ENCODE results near the gene ADAMTS1. TPM values are rescaled to one million over a fixed set of nuclear protein-coding genes. Genes with fewer than 3 reads are reported as not detected.

The ADAMTS1 gene
- total and polyA plus RNA-seq, 7 experiments from 2014 or later = 0.48 to 7.6 (median 0.71) TPM; not detected in 2

DNA sequence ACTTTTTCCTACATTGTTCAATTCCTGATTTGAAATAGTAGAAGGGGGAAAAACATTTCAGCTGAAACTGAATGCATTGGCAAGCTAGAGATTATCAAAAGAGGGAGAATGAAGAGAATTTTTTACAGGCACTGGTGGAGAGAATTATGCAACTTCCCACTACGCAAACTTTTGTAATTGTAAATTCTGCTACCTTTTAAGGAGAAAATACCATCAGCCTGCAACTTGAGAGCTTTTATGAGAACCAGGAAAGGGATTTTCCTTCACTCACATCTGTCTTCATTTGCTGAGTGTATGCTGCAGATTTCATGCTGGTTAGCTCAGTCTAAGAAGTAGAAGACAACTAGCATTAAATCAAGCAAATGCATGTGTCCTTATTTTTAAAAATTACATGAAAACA lies 43.7 kb downstream of the ADAMTS1 start:
- DNase-seq (no peak), ATAC-seq (no peak)
- peaks cover 0 to 6% (median 0%) of the 10 kb centered on the region in 11 donors for H3K9me3 Mint-ChIP-seq
- ChIA-PET POLR2A (no interaction called here), CTCF (no interaction called here)
- Histone ChIP-seq H3K9me3 (ENCODE audit: control insufficient read depth in 2 of 3, low read length in 3 of 3) (no peaks in the 10 kb centered on the region), H3K4me1 (ENCODE audit: control insufficient read depth in 2 of 2, insufficient read depth in 2 of 2, low read length in 2 of 2) (no peaks in the 10 kb centered on the region), H3K36me3 (ENCODE audit: control insufficient read depth in 2 of 3, insufficient read depth in 3 of 3, low read length in 3 of 3) (no peaks in the 10 kb centered on the region), H3K27me3 (ENCODE audit: control insufficient read depth in 2 of 2, insufficient read depth in 2 of 2, low read length in 2 of 2) (no peaks in the 10 kb centered on the region), H3K4me3 (ENCODE audit: low read length) (no peak overlapping the region), H3K27ac (ENCODE audit: low read depth, low read length) (no peak overlapping the region)
- H3K4me1 Mint-ChIP-seq = no peaks in the 10 kb centered on the region
- peaks cover 2 to 44% (median 21%) of the 10 kb centered on the region in 5 donors for H3K27me3 Mint-ChIP-seq
- H3K36me3 Mint-ChIP-seq = no peaks in the 10 kb centered on the region
- no peak overlapping the region for H3K27ac Mint-ChIP-seq
- intact Hi-C loops (cut with micrococcal nuclease) = no loop called here
- H3K4me3 Mint-ChIP-seq = no peak overlapping the region

DNA sequence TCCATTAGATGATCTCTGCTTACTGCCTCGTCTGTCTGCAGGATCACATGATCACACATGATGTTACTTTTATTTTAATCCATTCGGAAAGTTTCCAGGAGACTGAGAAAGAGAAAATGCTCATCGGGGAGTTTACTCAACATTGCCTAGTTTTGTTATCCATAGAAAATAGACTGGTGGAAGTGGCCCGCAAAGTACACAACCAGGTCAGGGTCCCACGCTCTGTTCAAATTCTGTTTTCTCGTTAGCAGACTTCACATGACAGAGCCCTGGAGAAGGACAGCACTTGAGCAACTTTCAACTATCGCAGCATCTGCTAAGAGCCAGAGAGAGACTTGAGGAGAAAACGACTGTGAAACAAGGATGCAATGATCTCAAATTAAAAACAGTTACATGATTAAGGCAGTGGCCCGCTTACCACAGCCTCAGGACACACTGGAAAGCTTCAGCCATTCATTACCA lies 44.2 kb downstream of the ADAMTS1 start:
- H3K9me3 Mint-ChIP-seq = peaks cover 0 to 6% (median 0%) of the 10 kb centered on the region in 11 donors
- H3K4me1 Mint-ChIP-seq = no peaks in the 10 kb centered on the region
- no peaks in the 10 kb centered on the region for H3K27me3 ChIP-seq (ENCODE audit: control insufficient read depth in 2 of 2, insufficient read depth in 2 of 2, low read length in 2 of 2)
- no peaks in the 10 kb centered on the region for H3K4me1 ChIP-seq (ENCODE audit: control insufficient read depth in 2 of 2, insufficient read depth in 2 of 2, low read length in 2 of 2)
- H3K27ac ChIP-seq (ENCODE audit: low read depth, low read length) = no peak overlapping the region
- no peak for DNase-seq
- no peaks in the 10 kb centered on the region for H3K9me3 ChIP-seq (ENCODE audit: control insufficient read depth in 2 of 3, low read length in 3 of 3)
- H3K4me3 Mint-ChIP-seq = no peak overlapping the region
- no peaks in the 10 kb centered on the region for H3K36me3 Mint-ChIP-seq
- H3K27me3 Mint-ChIP-seq = peaks cover 2 to 41% (median 24%) of the 10 kb centered on the region in 5 donors
- H3K36me3 ChIP-seq (ENCODE audit: control insufficient read depth in 2 of 3, insufficient read depth in 3 of 3, low read length in 3 of 3) = no peaks in the 10 kb centered on the region
- no peak overlapping the region for H3K27ac Mint-ChIP-seq
- ChIA-PET CTCF (no interaction called here), POLR2A (no interaction called here)
- intact Hi-C loops (cut with micrococcal nuclease) = no loop called here
- no peak for ATAC-seq
- no peak overlapping the region for H3K4me3 ChIP-seq (ENCODE audit: low read length)

DNA sequence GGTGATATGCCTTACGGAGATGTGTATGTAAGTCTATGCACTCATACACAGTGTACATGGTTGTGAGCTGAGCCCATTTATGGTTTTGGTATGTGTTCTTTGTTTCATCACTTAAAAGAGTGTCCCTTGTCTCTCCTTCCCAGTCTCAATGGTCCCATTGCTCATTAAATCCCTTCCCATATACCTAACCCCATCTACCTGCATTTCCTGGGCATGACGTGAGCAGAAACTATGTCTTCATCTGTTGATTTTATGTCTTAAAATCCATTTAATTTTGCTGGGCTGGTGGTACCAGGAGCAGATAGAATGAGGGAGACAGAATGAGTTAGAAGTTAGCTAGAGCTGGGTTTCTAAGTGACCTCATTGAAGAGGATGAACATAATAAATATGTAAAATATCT lies 44.8 kb downstream of the ADAMTS1 start:
- no peaks in the 10 kb centered on the region for H3K36me3 Mint-ChIP-seq
- no peak overlapping the region for H3K4me3 Mint-ChIP-seq
- no peak for ATAC-seq
- DNase-seq = no peak
- H3K27me3 Mint-ChIP-seq = peaks cover 2 to 36% (median 27%) of the 10 kb centered on the region in 5 donors
- Histone ChIP-seq H3K4me1 (ENCODE audit: control insufficient read depth in 2 of 2, insufficient read depth in 2 of 2, low read length in 2 of 2) (no peaks in the 10 kb centered on the region), H3K9me3 (ENCODE audit: control insufficient read depth in 2 of 3, low read length in 3 of 3) (no peaks in the 10 kb centered on the region), H3K4me3 (ENCODE audit: low read length) (no peak overlapping the region), H3K36me3 (ENCODE audit: control insufficient read depth in 2 of 3, insufficient read depth in 3 of 3, low read length in 3 of 3) (no peaks in the 10 kb centered on the region), H3K27me3 (ENCODE audit: control insufficient read depth in 2 of 2, insufficient read depth in 2 of 2, low read length in 2 of 2) (no peaks in the 10 kb centered on the region), H3K27ac (ENCODE audit: low read depth, low read length) (no peak overlapping the region)
- CTCF ChIA-PET = no interaction called here
- no peaks in the 10 kb centered on the region for H3K4me1 Mint-ChIP-seq
- H3K27ac Mint-ChIP-seq = no peak overlapping the region
- intact Hi-C loops (cut with micrococcal nuclease) = no loop called here
- peaks cover 0 to 6% (median 0%) of the 10 kb centered on the region in 11 donors for H3K9me3 Mint-ChIP-seq
- POLR2A ChIA-PET = no interaction called here

DNA sequence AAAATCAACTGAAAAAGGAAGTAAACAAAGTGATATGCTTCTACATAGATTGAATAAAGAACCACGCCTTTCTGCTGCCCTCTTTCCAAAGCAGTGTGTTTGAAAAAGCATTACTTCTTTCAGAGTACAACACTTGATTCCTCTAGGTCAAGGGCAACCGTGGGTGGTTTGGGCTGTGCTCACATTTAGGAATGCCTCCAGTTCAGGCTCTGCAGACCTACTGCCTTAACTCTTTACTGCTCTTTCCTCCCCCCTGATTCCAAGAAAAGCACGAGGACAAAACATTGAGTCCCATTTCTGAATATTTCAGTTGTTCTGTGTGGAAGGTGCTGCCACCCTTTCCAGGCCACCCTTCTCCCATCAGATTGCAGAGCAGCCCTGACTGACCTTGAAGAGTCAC lies 45.2 kb downstream of the ADAMTS1 start:
- H3K27me3 ChIP-seq (ENCODE audit: control insufficient read depth in 2 of 2, insufficient read depth in 2 of 2, low read length in 2 of 2) = no peaks in the 10 kb centered on the region
- ATAC-seq (no peak), DNase-seq (no peak)
- Mint-ChIP-seq H3K36me3 (no peaks in the 10 kb centered on the region), H3K27ac (no peak overlapping the region), H3K9me3 (peaks cover 0 to 6% (median 0%) of the 10 kb centered on the region in 11 donors), H3K27me3 (peaks cover 4 to 38% (median 26%) of the 10 kb centered on the region in 5 donors), H3K4me3 (no peak overlapping the region), H3K4me1 (no peaks in the 10 kb centered on the region)
- intact Hi-C loops (cut with micrococcal nuclease) = no loop called here
- H3K27ac ChIP-seq (ENCODE audit: low read depth, low read length) = no peak overlapping the region
- H3K9me3 ChIP-seq (ENCODE audit: control insufficient read depth in 2 of 3, low read length in 3 of 3) = no peaks in the 10 kb centered on the region
- ChIA-PET POLR2A (no interaction called here), CTCF (no interaction called here)
- no peaks in the 10 kb centered on the region for H3K4me1 ChIP-seq (ENCODE audit: control insufficient read depth in 2 of 2, insufficient read depth in 2 of 2, low read length in 2 of 2)
- H3K4me3 ChIP-seq (ENCODE audit: low read length) = no peak overlapping the region
- H3K36me3 ChIP-seq (ENCODE audit: control insufficient read depth in 2 of 3, insufficient read depth in 3 of 3, low read length in 3 of 3) = no peaks in the 10 kb centered on the region

DNA sequence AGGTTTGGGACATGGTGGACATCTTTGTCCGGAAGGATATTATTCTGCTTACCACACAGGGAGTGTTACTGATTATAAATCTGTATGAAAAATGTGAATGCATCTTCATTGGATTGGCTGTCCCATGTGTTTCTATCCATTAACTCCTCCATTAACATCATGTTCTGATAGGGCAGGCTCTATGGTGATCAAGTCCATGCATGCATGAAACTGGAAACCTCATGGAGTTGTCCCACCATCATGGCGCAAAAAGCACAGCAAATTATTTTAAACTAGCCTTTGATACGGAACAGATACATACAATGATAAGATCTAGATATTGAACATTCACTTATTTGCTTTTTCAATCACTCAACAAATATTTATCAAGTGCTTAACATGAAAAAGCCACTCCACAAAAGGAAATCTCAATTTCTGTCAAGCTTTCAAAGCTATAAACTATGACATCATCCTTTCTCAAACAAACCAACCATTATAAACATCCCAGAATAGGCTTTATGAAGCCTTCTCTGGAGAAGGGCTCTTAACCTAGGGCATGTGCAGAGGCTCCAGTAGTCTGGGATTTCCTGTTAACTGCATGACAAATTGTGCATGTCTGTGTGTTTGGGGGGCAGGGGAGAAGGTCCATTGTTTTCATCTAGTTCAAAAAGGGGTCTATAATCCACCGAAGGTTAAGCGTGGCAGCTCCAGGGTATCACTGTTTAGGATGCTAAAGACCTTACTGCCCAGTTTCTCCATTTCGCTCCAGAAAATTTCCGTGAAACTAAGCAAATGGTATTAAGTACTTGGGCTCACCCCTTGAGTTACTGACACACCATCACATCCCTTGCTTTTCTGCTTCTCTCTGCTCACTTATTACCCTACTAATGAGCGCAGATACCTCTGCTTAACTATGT lies 46.1 kb downstream of the ADAMTS1 start:
- POLR2A ChIA-PET = no interaction called here
- no peak overlapping the region for H3K4me3 Mint-ChIP-seq
- CTCF ChIA-PET = no interaction called here

DNA sequence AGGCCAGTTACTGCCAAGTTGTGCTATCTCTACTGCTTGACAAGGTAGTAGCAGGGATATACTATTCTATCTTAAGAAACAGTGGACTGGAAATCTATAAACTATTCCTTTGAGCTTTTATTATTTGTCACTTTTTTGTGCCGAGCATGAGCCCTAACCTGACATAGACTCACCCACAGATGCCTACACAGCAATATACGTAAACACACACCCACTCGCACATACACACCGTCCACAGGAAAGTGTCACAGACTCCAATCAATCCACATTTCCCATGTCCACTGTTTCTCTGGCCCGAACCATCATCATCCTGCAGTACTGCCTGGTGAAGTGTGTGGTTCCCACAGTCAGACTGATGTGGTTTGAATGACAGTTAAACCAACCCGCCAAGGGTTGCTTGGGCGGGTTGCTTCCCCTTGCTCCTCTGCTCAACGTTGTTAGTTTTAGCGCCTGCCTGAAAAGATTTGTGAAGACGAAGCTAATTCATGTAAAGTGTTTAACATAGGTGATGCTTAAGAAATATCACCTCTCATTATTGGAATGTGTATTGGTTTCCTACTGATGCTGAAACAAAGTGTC lies 47.2 kb downstream of the ADAMTS1 start:
- intact Hi-C loops (cut with micrococcal nuclease) = no loop called here
- ATAC-seq (no peak), DNase-seq (no peak)
- ChIA-PET CTCF (no interaction called here), POLR2A (no interaction called here)
- H3K4me1 Mint-ChIP-seq = no peaks in the 10 kb centered on the region
- H3K36me3 Mint-ChIP-seq = no peaks in the 10 kb centered on the region
- Histone ChIP-seq H3K4me1 (ENCODE audit: control insufficient read depth in 2 of 2, insufficient read depth in 2 of 2, low read length in 2 of 2) (no peaks in the 10 kb centered on the region), H3K4me3 (ENCODE audit: low read length) (no peak overlapping the region), H3K27me3 (ENCODE audit: control insufficient read depth in 2 of 2, insufficient read depth in 2 of 2, low read length in 2 of 2) (no peaks in the 10 kb centered on the region), H3K36me3 (ENCODE audit: control insufficient read depth in 2 of 3, insufficient read depth in 3 of 3, low read length in 3 of 3) (no peaks in the 10 kb centered on the region), H3K9me3 (ENCODE audit: control insufficient read depth in 2 of 3, low read length in 3 of 3) (no peaks in the 10 kb centered on the region), H3K27ac (ENCODE audit: low read depth, low read length) (no peak overlapping the region)
- peaks cover 3 to 43% (median 25%) of the 10 kb centered on the region in 5 donors for H3K27me3 Mint-ChIP-seq
- H3K27ac Mint-ChIP-seq = no peak overlapping the region
- no peak overlapping the region for H3K4me3 Mint-ChIP-seq
- peaks cover 0 to 9% (median 3%) of the 10 kb centered on the region in 11 donors for H3K9me3 Mint-ChIP-seq

More for the DNA sequence above, 46.1 kb downstream of the ADAMTS1 start:
- H3K27ac Mint-ChIP-seq = no peak overlapping the region
- no peaks in the 10 kb centered on the region for H3K4me1 ChIP-seq (ENCODE audit: control insufficient read depth in 2 of 2, insufficient read depth in 2 of 2, low read length in 2 of 2)
- no peaks in the 10 kb centered on the region for H3K4me1 Mint-ChIP-seq
- intact Hi-C loops (cut with micrococcal nuclease) = no loop called here
- DNase-seq (no peak), ATAC-seq (no peak)
- H3K9me3 ChIP-seq (ENCODE audit: control insufficient read depth in 2 of 3, low read length in 3 of 3) = no peaks in the 10 kb centered on the region
- H3K27me3 Mint-ChIP-seq = peaks cover 4 to 40% (median 24%) of the 10 kb centered on the region in 5 donors
- H3K36me3 Mint-ChIP-seq = no peaks in the 10 kb centered on the region
- H3K36me3 ChIP-seq (ENCODE audit: control insufficient read depth in 2 of 3, insufficient read depth in 3 of 3, low read length in 3 of 3) = no peaks in the 10 kb centered on the region
- peaks cover 0 to 6% (median 0%) of the 10 kb centered on the region in 11 donors for H3K9me3 Mint-ChIP-seq
- H3K27ac ChIP-seq (ENCODE audit: low read depth, low read length) = no peak overlapping the region
- H3K4me3 ChIP-seq (ENCODE audit: low read length) = no peak overlapping the region
- no peaks in the 10 kb centered on the region for H3K27me3 ChIP-seq (ENCODE audit: control insufficient read depth in 2 of 2, insufficient read depth in 2 of 2, low read length in 2 of 2)

Measured in naive thymus-derived CD4-positive, alpha-beta T cell (primary cell).